ENCODE results near the gene CLPTM1.
"Not testable (repeated sequence)": the region's sequence is repeated elsewhere in the genome, so short reads cannot be mapped to it uniquely, and the experiment has no call there.

The CLPTM1 gene

DNA sequence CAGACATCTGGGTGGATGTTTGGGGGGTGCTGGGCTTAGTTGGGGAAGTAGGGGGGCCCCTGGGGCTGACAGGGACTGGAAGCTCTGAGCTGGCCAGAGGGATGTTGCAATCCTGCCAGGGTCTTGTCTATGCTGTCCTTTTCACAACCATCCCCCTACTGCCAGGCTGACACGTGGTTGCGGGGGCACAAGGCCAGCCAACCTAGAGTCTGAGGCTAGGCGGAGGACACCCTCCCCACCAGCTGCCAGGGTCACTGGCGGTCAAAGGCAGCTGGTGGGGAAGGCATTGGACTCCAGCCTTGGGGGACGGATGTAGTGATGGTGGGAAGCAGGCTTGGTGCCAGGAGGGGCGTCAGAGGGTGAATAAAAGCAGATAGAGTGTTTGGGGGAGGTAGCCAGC is 42.3 kb upstream of the CLPTM1 start:
- no peak for DNase-seq (ENCODE audit: low spot score)
- Histone ChIP-seq H3K36me3 (replicated peaks in 1 of 2; ENCODE audit: control insufficient read depth in 2 of 2, insufficient read depth in 2 of 2, low read length in 2 of 2) (peaks cover 0 to 3% of the 10 kb centered on the region in 2 donors), H2BK120ac (ENCODE audit: low read depth, low read length) (no peak overlapping the region), H3K9me3 (replicated peaks in 1 of 2; ENCODE audit: control insufficient read depth in 2 of 2, insufficient read depth in 1 of 2, low read depth in 1 of 2, low read length in 2 of 2) (no peaks in the 10 kb centered on the region), H2AK5ac (ENCODE audit: low read depth, low read length) (no peak overlapping the region), H3K4me3 (ENCODE audit: low read length in 2 of 2) (no peak overlapping the region), H3K9ac (ENCODE audit: low read depth, low read length, poor library complexity) (no peak overlapping the region), H2AFZ (ENCODE audit: low read length) (no peak overlapping the region), H3K79me1 (ENCODE audit: low read depth, low read length) (no peaks in the 10 kb centered on the region), H3K4ac (ENCODE audit: low read length) (no peak overlapping the region), H2BK15ac (ENCODE audit: low read length) (no peak overlapping the region), H3K27me3 (ENCODE audit: control insufficient read depth in 3 of 3, insufficient read depth in 3 of 3, low read depth in 1 of 3, low read length in 3 of 3) (peaks cover 0 to 11% (median 0%) of the 10 kb centered on the region in 3 experiments), H3K18ac (ENCODE audit: low read length) (no peak overlapping the region), H4K8ac (ENCODE audit: low read depth, low read length) (no peak overlapping the region), H3K4me1 (ENCODE audit: control insufficient read depth in 2 of 2, insufficient read depth in 1 of 2, low read depth in 1 of 2, low read length in 2 of 2) (peaks cover 4 to 9% of the 10 kb centered on the region in 2 donors), H3K27ac (replicated peaks; ENCODE audit: low read length) (no peak overlapping the region), H4K91ac (ENCODE audit: low read depth, low read length, poor library complexity) (no peak overlapping the region), H2BK12ac (ENCODE audit: low read length) (no peak overlapping the region), H3K23ac (ENCODE audit: low read depth, low read length, poor library complexity) (no peak overlapping the region), H3K4me2 (ENCODE audit: insufficient read depth, low read length, poor library complexity, severe bottlenecking) (no peak overlapping the region), H3K14ac (ENCODE audit: low read length) (no peak overlapping the region), H2BK5ac (ENCODE audit: low read length) (no peak overlapping the region)
- WGBS, 2 donors (ENCODE audit: extremely low coverage in 2 of 2, insufficient read length in 2 of 2, insufficient replicate concordance in 1 of 2), result no CpG with 5 or more reads among the region's 6 CpGs

DNA sequence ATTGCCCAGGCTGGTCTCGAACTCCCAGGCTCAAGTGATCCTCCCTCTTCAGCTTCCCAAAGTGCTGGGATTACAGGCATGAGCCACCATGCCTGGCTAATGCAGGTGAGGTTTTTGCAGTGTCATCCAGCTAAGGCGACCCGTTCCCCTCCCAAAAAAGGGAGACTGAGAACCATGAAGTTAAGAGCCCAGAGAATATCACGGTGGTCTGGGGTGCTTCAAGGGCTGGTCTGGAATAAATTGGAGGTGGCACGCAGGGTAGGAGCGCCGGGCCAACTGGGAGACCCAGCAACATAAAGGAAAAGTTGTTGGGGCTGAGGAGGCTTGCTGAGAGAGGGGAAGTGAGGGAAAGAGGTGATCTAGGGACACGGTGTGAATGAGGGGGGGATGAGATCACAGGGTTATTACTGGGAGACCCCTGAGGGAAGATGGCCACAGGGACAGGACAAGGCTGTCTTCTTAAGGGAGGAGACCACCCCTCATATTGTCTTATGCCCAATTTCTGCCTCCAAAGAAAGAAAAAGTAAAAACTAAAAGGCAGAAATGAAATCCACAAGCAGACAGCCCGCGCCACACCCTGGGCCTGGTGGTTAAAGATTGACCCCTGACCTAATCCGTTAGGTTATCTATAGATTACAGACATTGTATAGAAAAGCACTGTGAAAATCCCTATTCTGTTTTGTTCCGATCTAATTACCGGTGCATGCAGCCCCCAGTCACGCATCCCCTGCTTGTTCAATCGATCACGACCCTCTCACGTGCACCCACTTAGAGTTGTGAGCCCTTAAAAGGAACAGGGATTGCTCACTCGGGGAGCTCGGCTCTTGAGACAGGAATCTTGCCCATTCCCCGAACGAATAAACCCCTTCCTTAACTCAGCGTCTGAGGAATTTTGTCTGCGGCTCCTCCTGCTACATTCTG is 41.4 kb upstream of the CLPTM1 start:
- H4K8ac ChIP-seq (ENCODE audit: low read depth, low read length); H3K4me1 ChIP-seq (ENCODE audit: control insufficient read depth in 2 of 2, insufficient read depth in 1 of 2, low read depth in 1 of 2, low read length in 2 of 2); H2BK5ac ChIP-seq (ENCODE audit: low read length); H2BK12ac ChIP-seq (ENCODE audit: low read length); H3K79me1 ChIP-seq (ENCODE audit: low read depth, low read length); H4K91ac ChIP-seq (ENCODE audit: low read depth, low read length, poor library complexity); H3K36me3 ChIP-seq (replicated peaks in 1 of 2; ENCODE audit: control insufficient read depth in 2 of 2, insufficient read depth in 2 of 2, low read length in 2 of 2); H3K14ac ChIP-seq (ENCODE audit: low read length); DNase-seq (ENCODE audit: low spot score); H3K4ac ChIP-seq (ENCODE audit: low read length); H3K23ac ChIP-seq (ENCODE audit: low read depth, low read length, poor library complexity); H3K27ac ChIP-seq (replicated peaks; ENCODE audit: low read length); H2BK120ac ChIP-seq (ENCODE audit: low read depth, low read length); H3K9me3 ChIP-seq (replicated peaks in 1 of 2; ENCODE audit: control insufficient read depth in 2 of 2, insufficient read depth in 1 of 2, low read depth in 1 of 2, low read length in 2 of 2): not testable (repeated sequence)
- Histone ChIP-seq H2AFZ (ENCODE audit: low read length) (peak overlapping the region; percentile 94), H3K18ac (ENCODE audit: low read length) (peak overlapping the region; percentile 94), H3K27me3 (ENCODE audit: control insufficient read depth in 3 of 3, insufficient read depth in 3 of 3, low read depth in 1 of 3, low read length in 3 of 3) (peaks cover 0 to 11% (median 0%) of the 10 kb centered on the region in 3 experiments), H2AK5ac (ENCODE audit: low read depth, low read length) (peak overlapping the region; percentile 81), H3K4me2 (ENCODE audit: insufficient read depth, low read length, poor library complexity, severe bottlenecking) (peak overlapping the region; percentile 50), H3K9ac (ENCODE audit: low read depth, low read length, poor library complexity) (peak overlapping the region; percentile 60), H3K4me3 (ENCODE audit: low read length in 2 of 2) (peak overlapping the region in 1 of 2 donors; percentile 47), H2BK15ac (ENCODE audit: low read length) (peak overlapping the region; percentile 97)
- no CpG with 5 or more reads among the region's 23 CpGs for WGBS, 2 donors (ENCODE audit: extremely low coverage in 2 of 2, insufficient read length in 2 of 2, insufficient replicate concordance in 1 of 2)

DNA sequence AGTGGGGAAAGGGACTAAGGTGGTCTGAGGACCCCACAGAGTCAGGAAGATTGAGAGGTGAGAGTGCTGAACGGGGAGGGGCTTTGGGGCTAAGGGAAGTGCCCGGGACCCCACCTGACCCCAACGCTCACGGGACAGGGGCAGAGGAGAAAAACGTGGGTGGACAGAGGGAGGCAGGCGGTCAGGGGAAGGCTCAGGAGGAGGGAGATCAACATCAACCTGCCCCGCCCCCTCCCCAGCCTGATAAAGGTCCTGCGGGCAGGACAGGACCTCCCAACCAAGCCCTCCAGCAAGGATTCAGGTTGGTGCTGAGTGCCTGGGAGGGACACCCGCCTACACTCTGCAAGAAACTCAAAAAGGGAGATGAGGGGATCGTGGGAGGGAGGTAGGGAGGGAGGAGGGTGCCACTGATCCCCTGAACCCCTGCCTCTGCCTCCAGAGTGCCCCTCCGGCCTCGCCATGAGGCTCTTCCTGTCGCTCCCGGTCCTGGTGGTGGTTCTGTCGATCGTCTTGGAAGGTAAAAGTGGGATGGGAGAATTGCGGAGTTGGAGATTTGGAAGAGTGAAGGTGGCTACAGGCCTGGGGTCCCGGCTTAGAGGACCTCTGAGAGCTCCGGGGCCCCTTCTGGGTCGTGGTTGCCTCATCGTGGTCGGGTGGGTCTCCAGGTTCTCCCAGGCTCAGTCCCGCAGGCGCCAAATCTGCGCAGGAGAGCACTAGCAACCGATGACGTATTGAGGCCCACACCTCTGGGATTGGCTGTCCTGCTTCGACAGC is 40.6 kb upstream of the CLPTM1 start, which contains the start of gene APOC1:
Gene APOC1 (plus strand): TSS at position 176 of the 774 bp plus-strand sequence. CDS start 284 bp downstream, at position 460.
- peak within 1 kb of the TSS; percentile 94 for H3K18ac ChIP-seq (ENCODE audit: low read length)
- H4K8ac ChIP-seq (ENCODE audit: low read depth, low read length); H3K23ac ChIP-seq (ENCODE audit: low read depth, low read length, poor library complexity); H3K4ac ChIP-seq (ENCODE audit: low read length); H3K36me3 ChIP-seq (replicated peaks in 1 of 2; ENCODE audit: control insufficient read depth in 2 of 2, insufficient read depth in 2 of 2, low read length in 2 of 2); H3K14ac ChIP-seq (ENCODE audit: low read length); H3K79me1 ChIP-seq (ENCODE audit: low read depth, low read length); H3K4me1 ChIP-seq (ENCODE audit: control insufficient read depth in 2 of 2, insufficient read depth in 1 of 2, low read depth in 1 of 2, low read length in 2 of 2); H3K9me3 ChIP-seq (replicated peaks in 1 of 2; ENCODE audit: control insufficient read depth in 2 of 2, insufficient read depth in 1 of 2, low read depth in 1 of 2, low read length in 2 of 2); H4K91ac ChIP-seq (ENCODE audit: low read depth, low read length, poor library complexity); H2BK12ac ChIP-seq (ENCODE audit: low read length); H2BK120ac ChIP-seq (ENCODE audit: low read depth, low read length); H2BK5ac ChIP-seq (ENCODE audit: low read length): not testable (repeated sequence)
- H3K27ac ChIP-seq (replicated peaks; ENCODE audit: low read length), result peak within 1 kb of the TSS; percentile 83
- peak within 1 kb of the TSS; percentile 94 for H2AFZ ChIP-seq (ENCODE audit: low read length)
- no CpG with 5 or more reads among the region's 28 CpGs for WGBS, 2 donors (ENCODE audit: extremely low coverage in 2 of 2, insufficient read length in 2 of 2, insufficient replicate concordance in 1 of 2)
- H3K4me3 ChIP-seq (ENCODE audit: low read length in 2 of 2), result peak within 1 kb of the TSS; percentile 47 to 75
- H3K4me2 ChIP-seq (ENCODE audit: insufficient read depth, low read length, poor library complexity, severe bottlenecking), result peak within 1 kb of the TSS; percentile 50
- peak within 1 kb of the TSS; percentile 60 for H3K9ac ChIP-seq (ENCODE audit: low read depth, low read length, poor library complexity)
- H2AK5ac ChIP-seq (ENCODE audit: low read depth, low read length), result peak within 1 kb of the TSS; percentile 81
- DNase-seq (ENCODE audit: low spot score), result peak; percentile 91
- H2BK15ac ChIP-seq (ENCODE audit: low read length), result peak within 1 kb of the TSS; percentile 97
- peaks cover 0 to 11% (median 0%) of the 10 kb centered on the region in 3 experiments for H3K27me3 ChIP-seq (ENCODE audit: control insufficient read depth in 3 of 3, insufficient read depth in 3 of 3, low read depth in 1 of 3, low read length in 3 of 3)

Data from neuronal stem cell (in vitro differentiated cells).